Measurements from ENCODE around the gene LCA5L.

GRCh38 chr21:39467746-39468145, 22.2 kb upstream of the LCA5L start:
- TF ChIP-seq CTCF (IDR thresholded peaks at IDR 0.05) (no peak), POLR2A (IDR thresholded peaks at IDR 0.05) (no peak), EP300 (IDR thresholded peaks at IDR 0.05) (no peak)

Data from tibial nerve (tissue), 4 donors.